Sigmoid colon (tissue), 4 donors: ENCODE measurements around the gene ADORA2B.

Experiments used
- CTCF ChIP-seq, 4 experiments: fragments of 450-650 bp in 3 of 4; fragments of 200-600 bp in 1 of 4; IDR thresholded peaks; one replicate each; pipeline ENCODE4 v1.5.1; 2016 to 2019; ENCODE audit warnings: antibody characterized with exemption in 4 of 4, mild to moderate bottlenecking in 3 of 4, moderate library complexity in 2 of 4
- POLR2A ChIP-seq, 2 donors: fragments of 450-650 bp; IDR thresholded peaks; one replicate each; pipeline ENCODE4 v1.6.1; 2016; ENCODE audit warnings: antibody characterized with exemption in 2 of 2, mild to moderate bottlenecking in 2 of 2, moderate library complexity in 2 of 2
- POLR2AphosphoS5 ChIP-seq, 4 donors: sonication (generic); formaldehyde crosslinking; IDR thresholded peaks; one replicate each; pipeline ENCODE4 v1.6.1; 2017; ENCODE audit warnings: antibody characterized with exemption in 4 of 4

- no peak for TF ChIP-seq POLR2A (IDR thresholded peaks at IDR 0.05)
- no peak for TF ChIP-seq POLR2AphosphoS5 (IDR thresholded peaks at IDR 0.05)
- TF ChIP-seq CTCF (IDR thresholded peaks at IDR 0.05): no peak
Observed at GRCh38 chr17:15963670-15964110, 18.8 kb downstream of the ADORA2B start.
